NB4 (cell line): ENCODE results near the gene CCDC57.

Source experiments
- CTCF ChIP-seq: IDR thresholded peaks from one replicate; pipeline ENCODE4 v1.5.1; 2012; ENCODE audit warnings: low read depth, low read length
- MAX ChIP-seq: IDR thresholded peaks from 2 replicates; pipeline ENCODE4 v1.6.1; 2011; ENCODE audit warnings: low read depth, low read length
- MYC ChIP-seq: IDR thresholded peaks from 2 replicates; pipeline ENCODE4 v1.6.1; 2011; ENCODE audit warnings: low read depth, low read length

- no peak for TF ChIP-seq CTCF
- peak; percentile 50 for TF ChIP-seq MAX
- TF ChIP-seq MYC = 0 out of 2 replicates have a peak, but pooled peaks have one; percentile 1
Measured at GRCh38 chr17:82212331-82213250, at the start of gene CCDC57.
